Kidney epithelial cell (primary cell): ENCODE measurements around the gene MCRS1. TPM values are rescaled to one million over a fixed set of nuclear protein-coding genes. Genes with fewer than 3 reads are reported as not detected.

Source experiments
- DNase-seq: peaks from one replicate; pipeline ENCODE4 v3.0.0-alpha.2; 2010; ENCODE audit warnings: low read depth
- H3K27me3 ChIP-seq: 2 replicates; pipeline ENCODE4 v1.6.0; 2011; ENCODE audit warnings: low read length; ENCODE audit not compliant: control insufficient read depth, insufficient read depth
- H3K36me3 ChIP-seq: 2 replicates; pipeline ENCODE4 v1.5.1; 2011; ENCODE audit warnings: low read length; ENCODE audit not compliant: control insufficient read depth, insufficient read depth
- H3K4me3 ChIP-seq: 2 replicates; pipeline ENCODE4 v1.5.1; 2011; ENCODE audit warnings: low read depth, mild to moderate bottlenecking, control low read depth, low read length
- total RNA-seq: library from RNA; depleted of rRNA; stranded (reverse); fragments of >200 nt; gene quantifications from 2 replicates; pipeline ENCODE4 v1.2.3, GENCODE V29; 2015
- TF ChIP-seq, protein P1 (sequence below): IDR thresholded peaks from 2 replicates; pipeline ENCODE4 v1.5.1; 2011; ENCODE audit warnings: mild to moderate bottlenecking, moderate library complexity, low read length, control low read depth, inconsistent platforms; ENCODE audit not compliant: insufficient read depth, poor library complexity, severe bottlenecking

Gene MCRS1
- total RNA-seq, 1 donor from 2014 or later: 79.7 TPM

DNA sequence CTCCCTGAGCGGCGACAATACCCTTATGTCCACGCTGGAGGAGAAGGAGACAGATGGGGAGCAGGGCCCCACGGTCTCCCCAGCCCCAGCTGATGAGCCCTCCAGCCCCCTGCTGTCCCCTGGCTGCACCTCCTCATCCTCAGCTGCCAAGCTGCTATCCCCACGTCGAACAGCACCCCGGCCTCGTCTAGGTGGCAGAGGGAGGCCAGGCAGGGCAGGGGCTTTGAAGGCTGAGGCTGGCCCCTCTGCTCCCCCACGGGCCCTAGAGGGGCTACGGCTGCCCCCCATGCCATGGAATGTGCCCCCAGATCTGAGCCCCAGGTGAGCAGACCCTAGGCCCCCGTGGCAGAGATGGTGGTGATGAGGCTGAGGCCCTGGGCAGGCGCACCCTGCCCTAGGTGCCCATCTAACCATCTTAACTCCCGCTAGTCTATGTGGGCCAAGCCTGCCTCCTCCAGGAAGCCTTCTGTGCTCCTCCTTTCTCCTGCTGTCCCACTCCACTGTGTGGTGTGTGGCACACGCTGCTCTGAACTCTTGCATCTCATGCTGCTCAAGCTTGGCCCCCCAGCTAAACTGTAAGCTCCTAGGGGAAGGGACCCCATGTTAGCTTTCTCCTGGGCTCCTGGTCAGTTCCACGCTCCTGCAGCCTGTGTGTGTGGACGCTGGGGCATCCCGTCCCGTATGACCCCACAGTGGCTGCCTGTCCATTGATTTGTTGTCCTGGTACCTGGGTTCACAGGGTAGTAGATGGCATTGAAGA is 12.1 kb downstream of the MCRS1 start:
- peaks cover 3% of the 10 kb centered on the region for H3K36me3 ChIP-seq
- TF ChIP-seq, protein P1, sequence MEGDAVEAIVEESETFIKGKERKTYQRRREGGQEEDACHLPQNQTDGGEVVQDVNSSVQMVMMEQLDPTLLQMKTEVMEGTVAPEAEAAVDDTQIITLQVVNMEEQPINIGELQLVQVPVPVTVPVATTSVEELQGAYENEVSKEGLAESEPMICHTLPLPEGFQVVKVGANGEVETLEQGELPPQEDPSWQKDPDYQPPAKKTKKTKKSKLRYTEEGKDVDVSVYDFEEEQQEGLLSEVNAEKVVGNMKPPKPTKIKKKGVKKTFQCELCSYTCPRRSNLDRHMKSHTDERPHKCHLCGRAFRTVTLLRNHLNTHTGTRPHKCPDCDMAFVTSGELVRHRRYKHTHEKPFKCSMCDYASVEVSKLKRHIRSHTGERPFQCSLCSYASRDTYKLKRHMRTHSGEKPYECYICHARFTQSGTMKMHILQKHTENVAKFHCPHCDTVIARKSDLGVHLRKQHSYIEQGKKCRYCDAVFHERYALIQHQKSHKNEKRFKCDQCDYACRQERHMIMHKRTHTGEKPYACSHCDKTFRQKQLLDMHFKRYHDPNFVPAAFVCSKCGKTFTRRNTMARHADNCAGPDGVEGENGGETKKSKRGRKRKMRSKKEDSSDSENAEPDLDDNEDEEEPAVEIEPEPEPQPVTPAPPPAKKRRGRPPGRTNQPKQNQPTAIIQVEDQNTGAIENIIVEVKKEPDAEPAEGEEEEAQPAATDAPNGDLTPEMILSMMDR: no peak
- DNase-seq: no peak
- no peak overlapping the region for H3K4me3 ChIP-seq
- peaks cover 6% of the 10 kb centered on the region for H3K27me3 ChIP-seq

DNA sequence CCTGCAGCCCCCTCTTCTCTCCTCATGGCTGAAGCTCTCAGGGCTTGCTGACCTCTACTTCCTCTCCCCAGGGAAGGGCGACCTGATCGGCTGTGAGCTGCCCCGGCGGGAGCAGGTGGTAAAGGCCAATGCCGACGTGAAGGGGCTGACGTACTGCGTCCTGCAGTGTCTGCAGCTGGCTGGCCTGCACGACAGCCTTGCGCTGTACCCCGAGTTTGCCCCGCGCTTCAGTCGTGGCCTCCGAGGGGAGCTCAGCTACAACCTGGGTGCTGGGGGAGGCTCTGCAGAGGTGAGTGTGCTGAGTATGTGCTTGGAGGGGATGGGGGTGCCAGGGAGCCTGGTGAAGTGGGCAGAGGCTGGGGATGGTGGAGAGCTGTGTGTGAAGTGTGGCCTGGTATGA is 13.7 kb downstream of the MCRS1 start:
- DNase-seq: no peak
- Histone ChIP-seq H3K4me3 (no peak overlapping the region), H3K36me3 (peaks cover 1% of the 10 kb centered on the region), H3K27me3 (peaks cover 19% of the 10 kb centered on the region)
- TF ChIP-seq, protein P1: no peak

DNA sequence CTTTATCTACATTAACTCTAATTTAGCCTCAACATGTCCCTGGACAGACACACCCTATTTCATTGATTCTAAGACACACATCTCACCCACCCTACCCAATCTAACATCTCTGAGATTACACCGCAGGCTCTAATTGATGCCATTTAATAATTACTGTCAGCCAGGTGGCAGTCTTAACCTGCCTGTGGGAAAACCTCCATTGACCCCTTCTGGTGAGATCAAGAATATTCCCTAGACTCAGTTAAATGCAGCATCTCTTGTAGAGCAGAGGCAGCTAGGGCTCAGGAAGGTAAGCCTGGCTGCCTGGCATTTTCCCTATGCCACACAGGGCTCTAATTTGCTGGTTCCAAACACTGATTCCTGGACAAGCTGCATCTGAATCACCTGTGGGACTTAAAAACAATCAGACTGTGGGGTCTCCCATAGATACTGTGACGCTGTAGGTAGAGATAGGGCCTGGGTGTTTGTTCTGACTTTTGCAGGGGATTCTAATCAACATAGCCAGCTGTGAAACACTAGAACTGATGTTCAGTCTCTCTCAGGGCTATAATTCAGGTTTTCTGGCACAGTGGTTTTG is 14.3 kb downstream of the MCRS1 start:
- Histone ChIP-seq H3K4me3 (no peak overlapping the region), H3K36me3 (peaks cover 1% of the 10 kb centered on the region), H3K27me3 (peaks cover 26% of the 10 kb centered on the region)
- no peak for DNase-seq
- TF ChIP-seq, protein P1: peak; percentile 78

DNA sequence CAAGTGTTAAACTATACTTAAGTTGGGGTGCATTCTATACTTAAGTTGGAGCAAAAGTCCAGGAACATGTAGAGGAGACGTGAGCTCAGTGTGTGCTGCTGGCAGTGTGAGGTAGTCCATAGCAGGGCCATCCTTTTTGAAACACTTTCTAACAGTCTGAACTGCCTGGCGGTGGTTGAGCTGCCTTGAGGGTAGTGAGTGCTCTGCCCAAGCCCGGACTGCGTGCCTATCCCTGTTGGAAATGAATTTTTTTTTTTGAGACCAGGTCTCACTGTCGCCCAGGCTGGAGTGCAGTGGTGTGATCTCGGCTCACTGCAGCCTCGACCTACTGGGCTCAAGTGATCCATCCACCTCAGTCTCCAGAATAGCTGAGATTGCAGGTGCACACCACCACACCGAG is 15.0 kb downstream of the MCRS1 start:
- Histone ChIP-seq H3K27me3 (peaks cover 33% of the 10 kb centered on the region), H3K36me3 (peaks cover 1% of the 10 kb centered on the region), H3K4me3 (no peak overlapping the region)
- DNase-seq: no peak
- TF ChIP-seq, protein P1: no peak

DNA sequence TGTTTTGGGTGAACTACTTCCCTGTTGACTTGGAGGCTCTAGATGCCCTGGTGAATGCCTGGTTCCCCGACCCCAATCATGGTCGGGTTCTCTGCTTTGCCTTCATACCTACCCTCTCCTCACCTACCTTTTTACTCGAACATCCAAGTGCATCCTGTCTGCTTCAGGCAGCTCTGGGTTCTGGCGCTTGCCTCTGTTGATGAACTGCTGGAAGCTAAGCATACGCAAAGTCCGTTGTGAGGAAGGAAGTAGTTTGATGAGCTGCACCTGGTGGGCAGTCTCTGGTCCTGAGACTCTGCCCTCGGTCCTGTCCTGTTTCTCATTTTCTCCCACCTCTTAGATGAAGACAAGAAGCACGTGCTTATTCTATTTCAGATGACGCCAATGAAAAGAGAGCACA is 15.5 kb downstream of the MCRS1 start:
- Histone ChIP-seq H3K4me3 (no peak overlapping the region), H3K27me3 (peaks cover 38% of the 10 kb centered on the region), H3K36me3 (peaks cover 1% of the 10 kb centered on the region)
- TF ChIP-seq, protein P1: no peak
- DNase-seq: no peak
